Gastrocnemius medialis (tissue), 4 donors: ENCODE data around the gene RPL13.

Experiments used
- CTCF ChIP-seq, 5 experiments: fragments of 450-650 bp in 3 of 5; fragments of 200-600 bp in 2 of 5; sonication (generic) in 2 of 5; IDR thresholded peaks in 4 of 5; conservative IDR thresholded peaks in 1 of 5; 1 replicate in 4 of 5; 2 replicates in 1 of 5; pipeline ENCODE4 v1.5.1; 2016 to 2019; ENCODE audit warnings: antibody characterized with exemption in 5 of 5, mild to moderate bottlenecking in 3 of 5, moderate library complexity in 3 of 5
- POLR2A ChIP-seq, 2 donors: fragments of 450-650 bp; IDR thresholded peaks; one replicate each; pipeline ENCODE4 v1.6.1; 2017; ENCODE audit warnings: antibody characterized with exemption in 2 of 2, mild to moderate bottlenecking in 2 of 2, moderate library complexity in 2 of 2

DNA sequence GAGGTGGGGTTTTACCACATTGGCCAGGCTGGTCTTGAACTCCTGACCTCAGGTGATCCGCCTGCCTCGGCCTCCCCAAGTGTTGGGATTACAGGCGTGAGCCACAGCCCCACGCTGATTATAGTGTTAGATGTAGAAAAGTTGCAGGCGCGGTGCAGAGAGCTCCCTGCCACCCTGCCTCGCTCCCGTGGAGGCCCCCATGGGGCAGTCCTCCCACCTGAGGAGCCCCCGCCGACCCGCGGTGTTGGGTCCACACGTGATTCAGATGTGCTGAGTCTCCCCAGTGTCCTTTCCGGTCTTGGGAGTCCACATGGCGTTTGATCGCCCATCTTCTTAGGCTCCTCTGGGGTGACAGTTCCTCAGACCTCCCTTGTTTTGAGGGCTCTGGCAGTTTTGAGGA lies 5.2 kb upstream of the RPL13 start:
- no peak for TF ChIP-seq CTCF (IDR thresholded peaks at IDR 0.05 in 4 of 5, conservative IDR thresholded peaks at IDR 0.05 in 1 of 5)
- no peak for TF ChIP-seq POLR2A (IDR thresholded peaks at IDR 0.05)
